Measurements from ENCODE around the gene ZBTB37. TPM values are rescaled to one million over a fixed set of nuclear protein-coding genes. Genes with fewer than 3 reads are reported as not detected.

Gene ZBTB37
- total RNA-seq, 2 donors from 2014 or later: 8.8 to 14.3 TPM

DNA sequence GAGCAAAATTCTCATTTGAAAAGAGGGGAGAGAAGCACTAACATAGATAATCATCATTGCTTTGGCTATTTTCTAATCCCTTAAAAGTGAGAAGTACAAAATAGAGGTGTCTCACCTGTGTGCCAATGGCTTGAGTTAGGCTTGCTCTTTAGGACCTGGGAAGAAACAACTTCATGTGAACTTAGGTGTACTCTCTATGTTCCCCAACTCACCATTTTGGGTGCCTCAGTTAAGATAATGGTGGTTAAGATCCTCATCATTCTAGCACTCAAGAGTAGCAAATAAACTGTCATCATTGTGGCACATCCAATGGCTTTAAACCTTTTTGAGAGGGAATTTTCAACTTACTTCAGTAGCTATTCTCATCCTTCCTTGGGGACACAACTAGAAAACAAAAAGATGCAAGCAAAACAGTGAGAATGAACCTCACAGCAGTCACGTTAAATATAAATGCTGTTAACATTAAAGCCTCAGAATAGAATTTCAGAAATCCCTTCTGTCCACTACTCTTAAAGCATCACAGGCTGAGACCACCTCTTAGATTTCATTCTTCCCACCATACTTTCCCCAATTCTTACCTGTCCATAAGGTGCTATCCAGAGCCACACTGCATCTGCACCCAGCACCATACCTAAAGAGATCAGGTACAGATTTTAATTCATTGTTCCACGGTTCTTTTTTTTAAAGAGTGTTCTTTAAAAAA lies 1.6 kb upstream of the ZBTB37 start:
- Histone ChIP-seq H3K27ac (peak overlapping the region; percentile 88 to 93), H3K9me3 (no peaks in the 10 kb centered on the region), H3K4me1 (ENCODE audit: control insufficient read depth in 1 of 2, low read depth in 2 of 2) (peaks cover 14 to 39% of the 10 kb centered on the region in 2 donors), H3K36me3 (peaks cover 25% of the 10 kb centered on the region), H3K4me3 (peak overlapping the region; percentile 91), H3K27me3 (replicated peaks; ENCODE audit: insufficient read depth) (no peaks in the 10 kb centered on the region)
- TF ChIP-seq, protein P1, sequence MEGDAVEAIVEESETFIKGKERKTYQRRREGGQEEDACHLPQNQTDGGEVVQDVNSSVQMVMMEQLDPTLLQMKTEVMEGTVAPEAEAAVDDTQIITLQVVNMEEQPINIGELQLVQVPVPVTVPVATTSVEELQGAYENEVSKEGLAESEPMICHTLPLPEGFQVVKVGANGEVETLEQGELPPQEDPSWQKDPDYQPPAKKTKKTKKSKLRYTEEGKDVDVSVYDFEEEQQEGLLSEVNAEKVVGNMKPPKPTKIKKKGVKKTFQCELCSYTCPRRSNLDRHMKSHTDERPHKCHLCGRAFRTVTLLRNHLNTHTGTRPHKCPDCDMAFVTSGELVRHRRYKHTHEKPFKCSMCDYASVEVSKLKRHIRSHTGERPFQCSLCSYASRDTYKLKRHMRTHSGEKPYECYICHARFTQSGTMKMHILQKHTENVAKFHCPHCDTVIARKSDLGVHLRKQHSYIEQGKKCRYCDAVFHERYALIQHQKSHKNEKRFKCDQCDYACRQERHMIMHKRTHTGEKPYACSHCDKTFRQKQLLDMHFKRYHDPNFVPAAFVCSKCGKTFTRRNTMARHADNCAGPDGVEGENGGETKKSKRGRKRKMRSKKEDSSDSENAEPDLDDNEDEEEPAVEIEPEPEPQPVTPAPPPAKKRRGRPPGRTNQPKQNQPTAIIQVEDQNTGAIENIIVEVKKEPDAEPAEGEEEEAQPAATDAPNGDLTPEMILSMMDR (IDR thresholded peaks at IDR 0.05): no peak
- no peak for ATAC-seq (ENCODE audit: insufficient number of reproducible peaks, low FRiP score, low read depth)
- no peak for DNase-seq (ENCODE audit: low spot score)

DNA sequence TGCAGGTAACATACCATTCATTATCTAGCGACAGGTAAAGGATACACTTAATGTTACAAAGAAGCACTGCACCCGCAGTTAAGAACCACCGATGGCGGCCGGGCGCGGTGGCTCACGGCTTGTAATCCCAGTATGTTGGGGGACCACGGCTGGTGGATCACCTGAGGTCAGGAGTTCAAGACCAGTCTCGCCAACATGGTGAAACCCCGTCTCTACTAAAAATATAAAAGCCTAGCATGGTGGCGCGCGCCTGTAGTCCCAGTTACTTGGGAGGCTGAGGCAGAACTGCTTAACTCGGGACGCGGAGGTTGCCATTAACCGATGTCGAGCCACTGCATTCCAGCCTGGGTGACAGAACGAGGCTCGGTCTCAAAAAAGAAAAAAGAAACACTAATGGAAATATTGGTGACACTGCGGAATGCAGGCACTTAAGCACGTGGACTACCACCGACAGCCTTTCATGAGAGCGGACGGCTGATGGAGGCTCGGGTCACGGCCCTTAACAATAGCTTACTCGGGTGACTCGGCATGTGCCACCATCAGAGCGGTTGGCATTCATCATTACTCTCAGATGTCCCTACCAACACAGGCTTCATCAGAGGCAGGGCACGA lies 933 bp upstream of the ZBTB37 start:
- ATAC-seq (ENCODE audit: insufficient number of reproducible peaks, low FRiP score, low read depth) (peak; percentile 6), DNase-seq (ENCODE audit: low spot score) (no peak)
- H3K36me3 ChIP-seq: peaks cover 25% of the 10 kb centered on the region
- H3K4me3 ChIP-seq: peak overlapping the region; percentile 91
- H3K9me3 ChIP-seq: no peaks in the 10 kb centered on the region
- H3K27me3 ChIP-seq (replicated peaks; ENCODE audit: insufficient read depth): no peaks in the 10 kb centered on the region
- H3K27ac ChIP-seq: peak overlapping the region; percentile 88 to 93
- TF ChIP-seq, protein P1 (IDR thresholded peaks at IDR 0.05): no peak
- H3K4me1 ChIP-seq (ENCODE audit: control insufficient read depth in 1 of 2, low read depth in 2 of 2): peaks cover 14 to 39% of the 10 kb centered on the region in 2 donors

DNA sequence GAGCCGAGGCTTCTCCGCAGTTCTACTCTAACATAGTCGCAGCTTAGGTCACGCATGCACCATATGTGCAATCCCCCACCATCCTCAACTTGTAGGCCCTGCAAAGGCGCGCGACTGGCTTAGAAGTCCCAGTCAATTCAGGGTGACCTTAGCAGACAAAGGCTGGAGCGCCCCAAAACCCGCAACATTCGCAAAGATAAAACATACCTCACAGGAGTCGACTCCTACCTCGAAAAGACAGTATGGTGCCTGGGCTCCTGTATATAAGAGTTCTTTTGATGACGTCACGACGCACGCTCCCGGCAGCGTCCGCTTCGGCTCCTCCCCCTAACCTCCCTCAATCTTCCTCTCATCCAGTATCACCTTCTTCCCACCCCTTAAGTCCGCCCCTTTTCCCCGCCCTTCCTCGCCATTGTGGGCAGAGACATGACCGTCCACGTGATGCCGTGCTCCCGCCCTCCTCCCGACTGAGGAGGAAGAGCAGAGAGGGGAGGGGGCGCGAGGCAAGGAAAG lies 371 bp upstream of the ZBTB37 start, which contains the start of gene GAS5:
Gene GAS5 (minus strand): TSS at position 237 of the 513 bp plus-strand sequence.
- Histone ChIP-seq H3K27me3 (replicated peaks; ENCODE audit: insufficient read depth) (no peaks in the 10 kb centered on the region), H3K9me3 (no peaks in the 10 kb centered on the region), H3K4me1 (ENCODE audit: control insufficient read depth in 1 of 2, low read depth in 2 of 2) (peaks cover 14 to 39% of the 10 kb centered on the region in 2 donors), H3K4me3 (peak within 1 kb of the TSS; percentile 91), H3K27ac (peak within 1 kb of the TSS; percentile 88 to 93), H3K36me3 (peaks cover 20% of the 10 kb centered on the region)
- ATAC-seq (ENCODE audit: insufficient number of reproducible peaks, low FRiP score, low read depth) (peak; percentile 99), DNase-seq (ENCODE audit: low spot score) (peak; percentile 100)
- TF ChIP-seq, protein P1 (IDR thresholded peaks at IDR 0.05): no peak

DNA sequence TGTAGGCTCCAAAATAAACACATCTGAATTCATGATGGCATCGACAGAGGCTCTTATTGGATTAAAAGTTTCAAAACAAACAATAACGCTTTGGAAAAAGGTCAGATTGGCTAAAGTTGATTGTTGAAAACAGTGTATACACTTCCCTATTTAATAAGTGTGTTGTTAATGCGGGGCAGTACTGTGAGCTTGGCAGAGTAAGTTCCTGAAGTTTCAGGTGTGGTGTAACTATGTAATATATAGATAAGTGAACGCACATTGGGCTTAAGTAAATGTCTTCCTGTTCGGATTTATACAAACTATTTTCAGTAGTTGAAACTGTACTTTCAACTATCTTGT lies 810 bp downstream of the ZBTB37 start:
- H3K27me3 ChIP-seq (replicated peaks; ENCODE audit: insufficient read depth): no peaks in the 10 kb centered on the region
- H3K36me3 ChIP-seq: peaks cover 9% of the 10 kb centered on the region
- H3K4me3 ChIP-seq: peak overlapping the region; percentile 91
- H3K27ac ChIP-seq: peak overlapping the region; percentile 88 to 93
- H3K4me1 ChIP-seq (ENCODE audit: control insufficient read depth in 1 of 2, low read depth in 2 of 2): peaks cover 14 to 39% of the 10 kb centered on the region in 2 donors
- no peaks in the 10 kb centered on the region for H3K9me3 ChIP-seq
- DNase-seq (ENCODE audit: low spot score): no peak
- no peak for ATAC-seq (ENCODE audit: insufficient number of reproducible peaks, low FRiP score, low read depth)
- TF ChIP-seq, protein P1 (IDR thresholded peaks at IDR 0.05): no peak

All from thoracic aorta (tissue), 2 donors.